Stimulated activated naive CD8-positive, alpha-beta T cell treated with anti-CD3 and anti-CD28 coated beads, Interleukin-15, Interleukin-2, amounts not matched to agents 100 ng/mL and 50 ng/mL, for 24 hours (primary cell): ENCODE results near the gene MNS1.

Source experiments
- H3K27ac Mint-ChIP-seq: one replicate; pipeline ENCODE4 v1.8.0; 2021; ENCODE audit warnings: mild to moderate bottlenecking, mixed read lengths
- H3K27me3 Mint-ChIP-seq: one replicate; pipeline ENCODE4 v1.8.0; 2021; ENCODE audit warnings: mixed read lengths
- H3K36me3 Mint-ChIP-seq: one replicate; pipeline ENCODE4 v1.8.0; 2021; ENCODE audit warnings: low read depth, mixed read lengths
- H3K4me1 Mint-ChIP-seq: one replicate; pipeline ENCODE4 v1.8.0; 2021; ENCODE audit warnings: low read depth, mixed read lengths
- H3K4me3 Mint-ChIP-seq: one replicate; pipeline ENCODE4 v1.8.0; 2021; ENCODE audit warnings: mild to moderate bottlenecking, mixed read lengths
- H3K9me3 Mint-ChIP-seq: one replicate; pipeline ENCODE4 v1.8.0; 2021; ENCODE audit warnings: mixed read lengths

MNS1 gene

GRCh38 chr15:56469483-56469882 lies 4.5 kb upstream of the MNS1 start:
- H3K36me3 Mint-ChIP-seq, result no peaks in the 10 kb centered on the region
- H3K4me3 Mint-ChIP-seq, result no peak overlapping the region
- peaks cover 12% of the 10 kb centered on the region for H3K27me3 Mint-ChIP-seq
- H3K4me1 Mint-ChIP-seq, result peaks cover 23% of the 10 kb centered on the region
- no peaks in the 10 kb centered on the region for H3K9me3 Mint-ChIP-seq
- H3K27ac Mint-ChIP-seq, result no peak overlapping the region

- no peaks in the 10 kb centered on the region for H3K9me3 Mint-ChIP-seq
- peaks cover 25% of the 10 kb centered on the region for H3K4me1 Mint-ChIP-seq
- H3K4me3 Mint-ChIP-seq, result peak overlapping the region; percentile 80
- H3K36me3 Mint-ChIP-seq, result no peaks in the 10 kb centered on the region
- no peak overlapping the region for H3K27ac Mint-ChIP-seq
- H3K27me3 Mint-ChIP-seq, result peaks cover 20% of the 10 kb centered on the region
Measured at GRCh38 chr15:56468401-56468800, 3.5 kb upstream of the MNS1 start.

GRCh38 chr15:56467616-56468015 lies 2.7 kb upstream of the MNS1 start:
- Mint-ChIP-seq H3K4me3 (no peak overlapping the region), H3K27ac (no peak overlapping the region), H3K9me3 (no peaks in the 10 kb centered on the region)

GRCh38 chr15:56460947-56461346 lies 4.0 kb downstream of the MNS1 start:
- Mint-ChIP-seq H3K27me3 (peaks cover 23% of the 10 kb centered on the region), H3K4me1 (peaks cover 12% of the 10 kb centered on the region), H3K9me3 (peaks cover 6% of the 10 kb centered on the region), H3K27ac (no peak overlapping the region), H3K36me3 (no peaks in the 10 kb centered on the region), H3K4me3 (no peak overlapping the region)

More at GRCh38 chr15:56467616-56468015, 2.7 kb upstream of the MNS1 start:
- H3K36me3 Mint-ChIP-seq, result no peaks in the 10 kb centered on the region
- H3K4me1 Mint-ChIP-seq, result peaks cover 25% of the 10 kb centered on the region
- H3K27me3 Mint-ChIP-seq, result peaks cover 20% of the 10 kb centered on the region

GRCh38 chr15:56460071-56460470 lies 4.9 kb downstream of the MNS1 start:
- Mint-ChIP-seq H3K27me3 (peaks cover 18% of the 10 kb centered on the region), H3K27ac (no peak overlapping the region), H3K9me3 (peaks cover 6% of the 10 kb centered on the region), H3K36me3 (no peaks in the 10 kb centered on the region), H3K4me3 (no peak overlapping the region), H3K4me1 (peaks cover 8% of the 10 kb centered on the region)

- H3K9me3 Mint-ChIP-seq, result peaks cover 6% of the 10 kb centered on the region
- no peaks in the 10 kb centered on the region for H3K4me1 Mint-ChIP-seq
- H3K27me3 Mint-ChIP-seq, result peaks cover 10% of the 10 kb centered on the region
- no peaks in the 10 kb centered on the region for H3K36me3 Mint-ChIP-seq
- no peak overlapping the region for H3K4me3 Mint-ChIP-seq
- H3K27ac Mint-ChIP-seq, result no peak overlapping the region
Measured at GRCh38 chr15:56459096-56459495, 5.8 kb downstream of the MNS1 start.

GRCh38 chr15:56456229-56456628 lies 8.7 kb downstream of the MNS1 start:
- Mint-ChIP-seq H3K4me1 (no peaks in the 10 kb centered on the region), H3K27ac (no peak overlapping the region), H3K9me3 (peaks cover 6% of the 10 kb centered on the region), H3K27me3 (no peaks in the 10 kb centered on the region), H3K4me3 (no peak overlapping the region), H3K36me3 (no peaks in the 10 kb centered on the region)

GRCh38 chr15:56454836-56455235 lies 10.1 kb downstream of the MNS1 start:
- H3K27ac Mint-ChIP-seq, result no peak overlapping the region
- H3K4me3 Mint-ChIP-seq, result no peak overlapping the region
- no peaks in the 10 kb centered on the region for H3K4me1 Mint-ChIP-seq
- H3K27me3 Mint-ChIP-seq, result peaks cover 2% of the 10 kb centered on the region
- peaks cover 6% of the 10 kb centered on the region for H3K9me3 Mint-ChIP-seq
- H3K36me3 Mint-ChIP-seq, result no peaks in the 10 kb centered on the region

- Mint-ChIP-seq H3K4me3 (no peak overlapping the region), H3K36me3 (no peaks in the 10 kb centered on the region), H3K4me1 (no peaks in the 10 kb centered on the region), H3K27me3 (peaks cover 3% of the 10 kb centered on the region), H3K9me3 (no peaks in the 10 kb centered on the region), H3K27ac (no peak overlapping the region)
Measured at GRCh38 chr15:56445746-56446145, 19.2 kb downstream of the MNS1 start.

- Mint-ChIP-seq H3K4me3 (no peak overlapping the region), H3K4me1 (no peaks in the 10 kb centered on the region), H3K27ac (no peak overlapping the region), H3K36me3 (no peaks in the 10 kb centered on the region), H3K27me3 (no peaks in the 10 kb centered on the region), H3K9me3 (peaks cover 6% of the 10 kb centered on the region)
Measured at GRCh38 chr15:56442354-56442753, 22.6 kb downstream of the MNS1 start.

GRCh38 chr15:56440214-56440770 lies 24.6 kb downstream of the MNS1 start:
- H3K36me3 Mint-ChIP-seq, result no peaks in the 10 kb centered on the region
- H3K4me1 Mint-ChIP-seq, result no peaks in the 10 kb centered on the region
- H3K4me3 Mint-ChIP-seq, result no peak overlapping the region
- no peaks in the 10 kb centered on the region for H3K27me3 Mint-ChIP-seq
- no peak overlapping the region for H3K27ac Mint-ChIP-seq
- H3K9me3 Mint-ChIP-seq, result peaks cover 6% of the 10 kb centered on the region

GRCh38 chr15:56432304-56432703 lies 32.6 kb downstream of the MNS1 start:
- no peak overlapping the region for H3K4me3 Mint-ChIP-seq
- H3K36me3 Mint-ChIP-seq, result no peaks in the 10 kb centered on the region
- no peaks in the 10 kb centered on the region for H3K27me3 Mint-ChIP-seq
- H3K4me1 Mint-ChIP-seq, result no peaks in the 10 kb centered on the region
- no peaks in the 10 kb centered on the region for H3K9me3 Mint-ChIP-seq
- no peak overlapping the region for H3K27ac Mint-ChIP-seq

GRCh38 chr15:56428821-56429458 lies 36.0 kb downstream of the MNS1 start:
- no peaks in the 10 kb centered on the region for H3K4me1 Mint-ChIP-seq
- peaks cover 11% of the 10 kb centered on the region for H3K36me3 Mint-ChIP-seq

GRCh38 chr15:56425976-56426375 lies 39.0 kb downstream of the MNS1 start:
- peaks cover 11% of the 10 kb centered on the region for H3K36me3 Mint-ChIP-seq

More at GRCh38 chr15:56428821-56429458, 36.0 kb downstream of the MNS1 start:
- H3K27ac Mint-ChIP-seq, result no peak overlapping the region
- no peak overlapping the region for H3K4me3 Mint-ChIP-seq
- H3K9me3 Mint-ChIP-seq, result peaks cover 12% of the 10 kb centered on the region
- no peaks in the 10 kb centered on the region for H3K27me3 Mint-ChIP-seq

GRCh38 chr15:56425276-56425675 lies 39.7 kb downstream of the MNS1 start:
- Mint-ChIP-seq H3K27me3 (no peaks in the 10 kb centered on the region), H3K4me1 (no peaks in the 10 kb centered on the region), H3K9me3 (peaks cover 12% of the 10 kb centered on the region), H3K4me3 (no peak overlapping the region), H3K36me3 (peaks cover 11% of the 10 kb centered on the region), H3K27ac (no peak overlapping the region)

More at GRCh38 chr15:56425976-56426375, 39.0 kb downstream of the MNS1 start:
- no peaks in the 10 kb centered on the region for H3K27me3 Mint-ChIP-seq
- no peak overlapping the region for H3K4me3 Mint-ChIP-seq
- H3K9me3 Mint-ChIP-seq, result peaks cover 12% of the 10 kb centered on the region
- H3K27ac Mint-ChIP-seq, result no peak overlapping the region
- H3K4me1 Mint-ChIP-seq, result no peaks in the 10 kb centered on the region
